ENCODE data around the gene EHMT1. TPM values are rescaled to one million over a fixed set of nuclear protein-coding genes. Genes with fewer than 3 reads are reported as not detected.

Gene EHMT1
- total and polyA plus RNA-seq, 2 of the 13 experiments (the other 11 are each of a cell fraction or from before 2014, with no cell fraction given) = 23.0 to 27.1 TPM

- Histone ChIP-seq H3K4me1 (ENCODE audit: insufficient read depth, low read length) (no peaks in the 10 kb centered on the region), H3K27me3 (ENCODE audit: control insufficient read depth in 1 of 2, insufficient read depth in 2 of 2, low read length in 2 of 2) (no peaks in the 10 kb centered on the region), H4K20me1 (ENCODE audit: insufficient read depth, low read length) (no peaks in the 10 kb centered on the region), H3K4me2 (ENCODE audit: low read depth, low read length) (no peak overlapping the region), H3K27ac (ENCODE audit: extremely low read length, insufficient read depth, low read length) (no peak overlapping the region), H3K79me2 (ENCODE audit: insufficient read depth, low read length) (no peaks in the 10 kb centered on the region), H2AFZ (ENCODE audit: low read length) (no peak overlapping the region), H3K4me3 (replicated peaks in 1 of 3; ENCODE audit: insufficient read depth in 1 of 3, low read depth in 2 of 3, low read length in 3 of 3) (no peak overlapping the region), H3K9ac (ENCODE audit: insufficient read depth, low read depth, low read length) (no peak overlapping the region), H3K9me3 (ENCODE audit: low read length) (no peaks in the 10 kb centered on the region), H3K36me3 (replicated peaks in 1 of 2; ENCODE audit: control insufficient read depth in 1 of 2, insufficient read depth in 2 of 2, low read length in 2 of 2) (peaks cover 39 to 62% of the 10 kb centered on the region in 2 experiments; a peak in 4 of 5 replicates)
- intact Hi-C loops (cut with micrococcal nuclease; ENCODE audit: unreplicated experiment) = no loop called here
- ChIA-PET POLR2A (no interaction called here), CTCF (ENCODE audit: low intra/inter-chr PET ratio, low total read pairs) (no interaction called here)
- DNase-seq (ENCODE audit: low spot score) (no peak), FAIRE-seq (no peak), ATAC-seq (no peak; the same call in 2 of the 3 replicates)
- in situ Hi-C loops (cut with HindIII; ENCODE audit: extremely low pct_ligation_motif_present, low pct_unique_long_range_greater_than_20kb) = no loop called here
- TF ChIP-seq HNF4G (IDR thresholded peaks at IDR 0.05; ENCODE audit: borderline replicate concordance, low read depth, low read length) (no peak), HNF4G (CRISPR knock-in tag; IDR thresholded peaks at IDR 0.05; ENCODE audit: borderline replicate concordance, low read depth) (no peak), CENPT (CRISPR knock-in tag; IDR thresholded peaks at IDR 0.05; ENCODE audit: low read depth) (no peak), ZNF30 (CRISPR knock-in tag; IDR thresholded peaks at IDR 0.05) (no peak), ZMYM2 (CRISPR knock-in tag; IDR thresholded peaks at IDR 0.05) (no peak), ZNF570 (CRISPR knock-in tag; IDR thresholded peaks at IDR 0.05; ENCODE audit: borderline replicate concordance) (no peak), MAFF (IDR thresholded peaks at IDR 0.05; ENCODE audit: low read depth, low read length) (no peak), ZNF607 (CRISPR knock-in tag; IDR thresholded peaks at IDR 0.05; ENCODE audit: borderline replicate concordance) (no peak), BRF2 (CRISPR knock-in tag; IDR thresholded peaks at IDR 0.05) (no peak), MYC (CRISPR knock-in tag; IDR thresholded peaks at IDR 0.05; ENCODE audit: borderline replicate concordance) (no peak), ZNF816 (CRISPR knock-in tag; IDR thresholded peaks at IDR 0.05; ENCODE audit: borderline replicate concordance) (no peak), KMT2B (CRISPR knock-in tag; IDR thresholded peaks at IDR 0.05) (no peak)
- TF ChIP-seq, protein P1, sequence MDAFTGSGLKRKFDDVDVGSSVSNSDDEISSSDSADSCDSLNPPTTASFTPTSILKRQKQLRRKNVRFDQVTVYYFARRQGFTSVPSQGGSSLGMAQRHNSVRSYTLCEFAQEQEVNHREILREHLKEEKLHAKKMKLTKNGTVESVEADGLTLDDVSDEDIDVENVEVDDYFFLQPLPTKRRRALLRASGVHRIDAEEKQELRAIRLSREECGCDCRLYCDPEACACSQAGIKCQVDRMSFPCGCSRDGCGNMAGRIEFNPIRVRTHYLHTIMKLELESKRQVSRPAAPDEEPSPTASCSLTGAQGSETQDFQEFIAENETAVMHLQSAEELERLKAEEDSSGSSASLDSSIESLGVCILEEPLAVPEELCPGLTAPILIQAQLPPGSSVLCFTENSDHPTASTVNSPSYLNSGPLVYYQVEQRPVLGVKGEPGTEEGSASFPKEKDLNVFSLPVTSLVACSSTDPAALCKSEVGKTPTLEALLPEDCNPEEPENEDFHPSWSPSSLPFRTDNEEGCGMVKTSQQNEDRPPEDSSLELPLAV (CRISPR knock-in tag; conservative IDR thresholded peaks at IDR 0.05; ENCODE audit: low read depth) = no peak
- BruUV-seq (replicated peaks) = no TSS peak
- WGBS (ENCODE audit: low lambda C conversion rate) = 95% methylated on average over 10 of the region's 10 CpGs
Observed at GRCh38 chr9:137778914-137779313, 160.1 kb downstream of the EHMT1 start.

All from HepG2 (cell line).